GM13977 (cell line): ENCODE results near the gene KCNK5.

Experiments used
- DNase-seq: peaks from one replicate; pipeline ENCODE4 v3.0.0; 2012; ENCODE audit warnings: low spot score
- in situ Hi-C: fragments of 300-500 bp; cut with MboI; formaldehyde crosslinking; loops from one replicate; pipeline ENCODE4 v1.12.0; 2022; ENCODE audit warnings: low sequenced_read_pairs, low pct_unique_long_range_greater_than_20kb, mixed read lengths, inconsistent platforms; ENCODE audit not compliant: unreplicated experiment
- TF ChIP-seq, protein P1 (sequence below): IDR thresholded peaks from 2 replicates; pipeline ENCODE4 v1.5.1; 2012; ENCODE audit warnings: mild to moderate bottlenecking, control low read depth; ENCODE audit not compliant: insufficient read depth; ENCODE audit errors: extremely low read depth, missing control alignments

The KCNK5 gene

DNA sequence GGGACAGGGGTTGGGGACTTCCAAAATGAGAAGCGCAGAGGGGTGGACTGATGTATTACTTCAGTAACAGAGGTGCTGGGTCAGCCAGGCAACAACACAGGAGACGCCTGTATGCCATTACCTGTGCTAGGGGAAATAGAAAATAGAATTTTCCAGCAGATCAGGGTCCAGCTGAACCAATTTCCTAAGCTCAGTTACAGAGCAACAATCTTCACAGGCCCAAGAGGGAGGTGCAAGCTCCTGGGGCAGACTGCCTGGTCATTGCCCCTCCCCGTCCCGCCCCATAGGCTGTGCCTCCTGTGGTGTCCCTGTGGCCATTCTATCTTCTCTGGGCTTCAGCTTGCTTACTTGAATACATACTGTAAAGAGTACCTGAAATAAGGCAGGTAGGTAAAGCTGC is 3.7 kb downstream of the KCNK5 start:
- DNase-seq = no peak
- in situ Hi-C loops = no loop called here
- TF ChIP-seq, protein P1, sequence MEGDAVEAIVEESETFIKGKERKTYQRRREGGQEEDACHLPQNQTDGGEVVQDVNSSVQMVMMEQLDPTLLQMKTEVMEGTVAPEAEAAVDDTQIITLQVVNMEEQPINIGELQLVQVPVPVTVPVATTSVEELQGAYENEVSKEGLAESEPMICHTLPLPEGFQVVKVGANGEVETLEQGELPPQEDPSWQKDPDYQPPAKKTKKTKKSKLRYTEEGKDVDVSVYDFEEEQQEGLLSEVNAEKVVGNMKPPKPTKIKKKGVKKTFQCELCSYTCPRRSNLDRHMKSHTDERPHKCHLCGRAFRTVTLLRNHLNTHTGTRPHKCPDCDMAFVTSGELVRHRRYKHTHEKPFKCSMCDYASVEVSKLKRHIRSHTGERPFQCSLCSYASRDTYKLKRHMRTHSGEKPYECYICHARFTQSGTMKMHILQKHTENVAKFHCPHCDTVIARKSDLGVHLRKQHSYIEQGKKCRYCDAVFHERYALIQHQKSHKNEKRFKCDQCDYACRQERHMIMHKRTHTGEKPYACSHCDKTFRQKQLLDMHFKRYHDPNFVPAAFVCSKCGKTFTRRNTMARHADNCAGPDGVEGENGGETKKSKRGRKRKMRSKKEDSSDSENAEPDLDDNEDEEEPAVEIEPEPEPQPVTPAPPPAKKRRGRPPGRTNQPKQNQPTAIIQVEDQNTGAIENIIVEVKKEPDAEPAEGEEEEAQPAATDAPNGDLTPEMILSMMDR = no peak

DNA sequence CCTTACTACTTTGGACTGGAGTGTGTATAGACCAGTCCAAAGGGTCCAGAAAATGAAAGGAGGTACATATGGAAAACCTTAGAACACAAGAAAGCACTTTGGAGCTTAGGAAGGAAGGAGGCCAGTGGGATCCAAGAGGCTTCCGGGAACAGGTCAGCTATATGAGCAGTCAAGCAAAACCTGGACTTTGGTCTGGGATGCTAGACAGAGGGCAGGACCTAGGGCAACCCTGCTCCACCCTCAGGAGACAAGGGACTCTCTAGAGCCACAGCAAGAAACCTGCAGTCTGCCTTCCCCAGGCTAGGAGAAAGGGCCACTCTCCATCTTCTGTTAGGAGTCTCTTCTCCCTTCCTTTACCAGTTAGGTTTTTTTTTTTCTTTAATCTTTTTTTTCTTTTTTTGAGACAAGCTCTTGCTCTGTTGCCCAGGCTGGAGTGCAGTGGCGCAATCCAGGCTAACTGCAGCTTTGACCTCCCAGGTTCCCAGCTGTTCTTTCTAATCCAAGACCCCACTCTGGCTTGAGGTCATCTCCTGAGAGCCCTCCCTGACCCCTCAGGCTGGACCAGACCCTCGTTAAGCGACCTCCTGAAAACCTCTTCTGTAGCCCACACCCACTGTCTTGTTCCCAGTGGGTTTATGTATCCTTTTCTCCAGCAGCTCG is 4.6 kb downstream of the KCNK5 start:
- DNase-seq = no peak
- TF ChIP-seq, protein P1 = no peak
- in situ Hi-C loops = no loop called here

DNA sequence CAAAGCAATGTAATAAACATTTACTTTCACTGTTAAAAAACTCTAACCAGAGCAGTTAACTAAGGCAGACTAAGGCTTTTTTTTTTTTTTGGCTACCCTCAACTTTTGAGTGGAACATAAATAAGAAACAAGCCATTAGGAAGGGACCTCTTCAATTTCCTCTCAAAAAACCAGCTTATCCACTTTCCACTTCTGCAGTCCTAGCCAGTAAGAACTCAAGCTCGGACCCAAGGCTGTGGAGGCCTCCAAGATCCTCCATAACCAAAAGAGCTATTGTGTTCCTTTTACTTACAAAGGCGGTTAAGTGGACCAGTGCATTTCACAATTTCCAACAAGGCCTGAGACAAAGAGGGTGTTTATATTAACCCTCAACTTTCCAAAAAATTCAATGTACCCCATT is 5.3 kb downstream of the KCNK5 start:
- in situ Hi-C loops = no loop called here
- TF ChIP-seq, protein P1 = no peak
- no peak for DNase-seq

GRCh38 chr6:39223555-39223954 is 5.7 kb downstream of the KCNK5 start:
- no peak for DNase-seq
- in situ Hi-C loops = no loop called here
- TF ChIP-seq, protein P1 = no peak

DNA sequence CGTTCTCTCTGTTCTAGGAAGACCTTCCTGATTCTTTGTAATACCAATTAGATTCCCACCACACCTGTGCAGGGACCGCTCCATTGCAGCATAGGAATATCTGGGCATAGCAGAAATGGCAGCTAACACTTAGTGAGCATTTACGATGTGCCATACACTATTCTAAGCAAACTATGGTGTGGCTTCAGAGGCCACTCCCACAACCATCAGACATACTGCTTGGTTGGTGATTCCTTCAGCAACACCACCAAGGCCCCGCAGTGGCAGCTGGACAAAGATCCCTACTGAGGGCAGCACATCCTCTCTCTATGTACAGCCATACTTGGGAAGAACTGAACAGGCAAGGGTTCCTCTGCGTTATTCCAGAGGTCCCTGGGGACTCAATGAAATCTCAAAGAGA is 6.2 kb downstream of the KCNK5 start:
- TF ChIP-seq, protein P1 = no peak
- in situ Hi-C loops = no loop called here
- no peak for DNase-seq

DNA sequence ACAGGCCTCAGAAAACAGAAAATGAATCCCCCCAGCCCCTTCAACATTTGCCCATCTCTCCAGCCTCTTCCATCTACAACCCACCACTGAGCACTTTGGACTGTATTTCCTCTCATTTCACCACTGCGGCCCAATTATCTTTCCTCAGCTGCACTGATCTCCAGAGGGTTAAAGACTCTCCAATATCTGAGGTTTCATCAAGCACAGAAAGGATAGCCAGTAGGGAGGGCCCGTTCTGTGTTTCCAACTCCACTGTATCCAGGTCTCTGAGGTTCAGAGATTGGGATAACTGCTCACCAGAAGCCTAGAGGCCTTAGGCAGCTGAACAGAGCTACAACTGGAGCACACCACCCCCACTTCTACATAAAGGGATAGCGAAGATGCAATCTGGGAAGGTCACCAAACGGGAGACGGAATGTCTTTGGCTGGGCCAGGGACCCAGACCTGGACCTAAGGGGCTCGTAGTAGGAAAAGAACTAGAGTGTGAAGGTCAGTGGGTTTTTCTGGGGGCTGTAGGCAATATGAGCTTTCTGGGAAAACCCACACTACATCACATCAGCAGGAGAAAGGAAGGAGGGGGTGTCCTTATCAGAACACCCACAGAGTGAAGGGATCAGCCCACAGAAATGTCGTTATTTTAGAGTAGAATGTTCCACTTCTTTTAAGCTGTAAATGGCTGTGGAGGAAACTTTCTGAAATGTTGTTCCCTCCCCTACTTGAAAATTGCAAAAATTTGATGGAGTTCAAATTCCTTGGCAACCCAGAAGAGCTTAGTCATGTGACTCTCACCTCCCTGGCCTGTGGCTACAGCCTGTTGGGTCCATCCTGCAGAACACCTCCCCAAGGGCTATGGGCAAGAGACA is 7.3 kb downstream of the KCNK5 start:
- TF ChIP-seq, protein P1 = no peak
- in situ Hi-C loops = no loop called here
- DNase-seq = no peak
